OCI-LY1 (cell line): ENCODE measurements around the gene CCR9.

Experiments
- H2AFZ ChIP-seq: fragments of 200-600 bp; sonication (generic), shearing (Covaris generic); 2 replicates; pipeline ENCODE4 v1.6.0; 2014; ENCODE audit warnings: antibody characterized with exemption, mild to moderate bottlenecking, low read length
- H3F3A ChIP-seq: fragments of 200-600 bp; sonication (generic), shearing (Covaris generic); 2 replicates; pipeline ENCODE4 v1.6.0; 2014; ENCODE audit warnings: mild to moderate bottlenecking, antibody characterized with exemption, low read length, moderate library complexity; ENCODE audit not compliant: insufficient read depth
- H3K27ac ChIP-seq: fragments of 200-600 bp; sonication (generic); 2 replicates; pipeline ENCODE4 v1.5.1; 2014; ENCODE audit warnings: low read length, mixed run types, mild to moderate bottlenecking, low read depth; ENCODE audit not compliant: poor library complexity, severe bottlenecking
- H3K27me3 ChIP-seq: fragments of 200-600 bp; sonication (generic); 2 replicates; pipeline ENCODE4 v1.6.0; 2014; ENCODE audit warnings: antibody characterized with exemption, mild to moderate bottlenecking, low read length, moderate library complexity; ENCODE audit not compliant: insufficient read depth
- H3K36me3 ChIP-seq: fragments of 200-600 bp; sonication (generic); 2 replicates; pipeline ENCODE4 v1.6.1; 2014; ENCODE audit warnings: mild to moderate bottlenecking, antibody characterized with exemption, low read length, moderate library complexity, mixed read lengths; ENCODE audit not compliant: insufficient read depth
- H3K4me1 ChIP-seq: fragments of 200-600 bp; sonication (generic); 2 replicates; pipeline ENCODE4 v1.5.1; 2014; ENCODE audit warnings: mild to moderate bottlenecking, low read length, moderate library complexity; ENCODE audit not compliant: insufficient read depth, severe bottlenecking
- H3K4me2 ChIP-seq: fragments of 200-600 bp; sonication (generic), shearing (Covaris generic); 2 replicates; pipeline ENCODE4 v1.6.1; 2014; ENCODE audit warnings: low read length
- H3K4me3 ChIP-seq: fragments of 200-600 bp; sonication (generic); 2 replicates; pipeline ENCODE4 v1.5.1; 2014; ENCODE audit warnings: low read length, low read depth, mild to moderate bottlenecking, mixed read lengths; ENCODE audit not compliant: poor library complexity, severe bottlenecking
- H3K79me2 ChIP-seq: fragments of 200-600 bp; shearing (Covaris generic); 2 replicates; pipeline ENCODE4 v1.6.1; 2016; ENCODE audit warnings: mixed run types, low read length, mixed read lengths; ENCODE audit not compliant: insufficient read depth
- H3K9ac ChIP-seq: fragments of 200-600 bp; sonication (generic), shearing (Covaris generic); 2 replicates; pipeline ENCODE4 v1.6.1; 2014; ENCODE audit warnings: mild to moderate bottlenecking, low read length, mixed read lengths
- H3K9me2 ChIP-seq: fragments of 200-600 bp; sonication (generic), shearing (Covaris generic); 2 replicates; pipeline ENCODE4 v1.6.1; 2014; ENCODE audit warnings: low read depth, mild to moderate bottlenecking, low read length, mixed read lengths
- H3K9me3 ChIP-seq: fragments of 200-600 bp; shearing (Covaris generic); 2 replicates; pipeline ENCODE4 v1.6.1; 2014; ENCODE audit warnings: low read length, mixed read lengths
- H4K20me1 ChIP-seq: fragments of 200-600 bp; sonication (generic), shearing (Covaris generic); 2 replicates; pipeline ENCODE4 v1.6.0; 2016; ENCODE audit warnings: mild to moderate bottlenecking, low read length; ENCODE audit not compliant: insufficient read depth
- EZH2 ChIP-seq: fragments of 200-600 bp; sonication (generic), shearing (Covaris generic); IDR thresholded peaks from 2 replicates; pipeline ENCODE4 v1.8.0; 2017; ENCODE audit warnings: borderline replicate concordance, mixed run types, mild to moderate bottlenecking, antibody characterized with exemption, low read length, moderate library complexity, mixed read lengths
- TF ChIP-seq, protein P1 (sequence below): fragments of 200-600 bp; sonication (generic), shearing (Covaris generic); IDR thresholded peaks from 2 replicates; pipeline ENCODE4 v1.5.1; 2017; ENCODE audit warnings: mild to moderate bottlenecking, antibody characterized with exemption, low read length, moderate library complexity, mixed read lengths

Gene CCR9

GRCh38 chr3:45944830-45945620, 58.7 kb downstream of the CCR9 start:
- Histone ChIP-seq H3F3A (no peaks in the 10 kb centered on the region), H3K79me2 (no peaks in the 10 kb centered on the region)

DNA sequence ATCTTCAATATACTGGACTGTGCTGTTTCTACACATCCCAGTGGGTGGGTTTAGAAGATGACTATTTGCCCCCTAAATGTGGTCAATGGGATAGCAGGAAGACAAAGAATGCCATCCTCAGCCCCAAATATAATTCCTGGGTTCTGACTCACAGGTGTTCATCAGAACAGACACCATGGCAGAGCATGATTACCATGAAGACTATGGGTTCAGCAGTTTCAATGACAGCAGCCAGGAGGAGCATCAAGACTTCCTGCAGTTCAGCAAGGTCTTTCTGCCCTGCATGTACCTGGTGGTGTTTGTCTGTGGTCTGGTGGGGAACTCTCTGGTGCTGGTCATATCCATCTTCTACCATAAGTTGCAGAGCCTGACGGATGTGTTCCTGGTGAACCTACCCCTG, 60.0 kb downstream of the CCR9 start:
- no peak overlapping the region for H3K4me3 ChIP-seq
- H3K4me2 ChIP-seq, result no peak overlapping the region
- H3K4me1 ChIP-seq, result no peaks in the 10 kb centered on the region
- no peak overlapping the region for H2AFZ ChIP-seq
- no peaks in the 10 kb centered on the region for H3K9me3 ChIP-seq
- H3K9ac ChIP-seq, result no peak overlapping the region
- no peak overlapping the region for H3K27ac ChIP-seq
- TF ChIP-seq EZH2, result no peak
- TF ChIP-seq, protein P1, sequence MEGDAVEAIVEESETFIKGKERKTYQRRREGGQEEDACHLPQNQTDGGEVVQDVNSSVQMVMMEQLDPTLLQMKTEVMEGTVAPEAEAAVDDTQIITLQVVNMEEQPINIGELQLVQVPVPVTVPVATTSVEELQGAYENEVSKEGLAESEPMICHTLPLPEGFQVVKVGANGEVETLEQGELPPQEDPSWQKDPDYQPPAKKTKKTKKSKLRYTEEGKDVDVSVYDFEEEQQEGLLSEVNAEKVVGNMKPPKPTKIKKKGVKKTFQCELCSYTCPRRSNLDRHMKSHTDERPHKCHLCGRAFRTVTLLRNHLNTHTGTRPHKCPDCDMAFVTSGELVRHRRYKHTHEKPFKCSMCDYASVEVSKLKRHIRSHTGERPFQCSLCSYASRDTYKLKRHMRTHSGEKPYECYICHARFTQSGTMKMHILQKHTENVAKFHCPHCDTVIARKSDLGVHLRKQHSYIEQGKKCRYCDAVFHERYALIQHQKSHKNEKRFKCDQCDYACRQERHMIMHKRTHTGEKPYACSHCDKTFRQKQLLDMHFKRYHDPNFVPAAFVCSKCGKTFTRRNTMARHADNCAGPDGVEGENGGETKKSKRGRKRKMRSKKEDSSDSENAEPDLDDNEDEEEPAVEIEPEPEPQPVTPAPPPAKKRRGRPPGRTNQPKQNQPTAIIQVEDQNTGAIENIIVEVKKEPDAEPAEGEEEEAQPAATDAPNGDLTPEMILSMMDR, result no peak
- H3F3A ChIP-seq, result no peaks in the 10 kb centered on the region
- H3K79me2 ChIP-seq, result no peaks in the 10 kb centered on the region
- H4K20me1 ChIP-seq, result no peaks in the 10 kb centered on the region
- peaks cover 61% of the 10 kb centered on the region for H3K36me3 ChIP-seq
- no peaks in the 10 kb centered on the region for H3K9me2 ChIP-seq
- no peaks in the 10 kb centered on the region for H3K27me3 ChIP-seq

More at GRCh38 chr3:45944830-45945620, 58.7 kb downstream of the CCR9 start:
- Histone ChIP-seq H3K9me2 (no peaks in the 10 kb centered on the region), H3K4me2 (no peak overlapping the region), H4K20me1 (no peaks in the 10 kb centered on the region), H3K9me3 (no peaks in the 10 kb centered on the region), H3K27ac (no peak overlapping the region), H3K4me1 (no peaks in the 10 kb centered on the region), H3K27me3 (no peaks in the 10 kb centered on the region), H3K4me3 (no peak overlapping the region), H3K36me3 (peaks cover 48% of the 10 kb centered on the region), H2AFZ (no peak overlapping the region), H3K9ac (no peak overlapping the region)
- no peak for TF ChIP-seq EZH2
- TF ChIP-seq, protein P1, result no peak

DNA sequence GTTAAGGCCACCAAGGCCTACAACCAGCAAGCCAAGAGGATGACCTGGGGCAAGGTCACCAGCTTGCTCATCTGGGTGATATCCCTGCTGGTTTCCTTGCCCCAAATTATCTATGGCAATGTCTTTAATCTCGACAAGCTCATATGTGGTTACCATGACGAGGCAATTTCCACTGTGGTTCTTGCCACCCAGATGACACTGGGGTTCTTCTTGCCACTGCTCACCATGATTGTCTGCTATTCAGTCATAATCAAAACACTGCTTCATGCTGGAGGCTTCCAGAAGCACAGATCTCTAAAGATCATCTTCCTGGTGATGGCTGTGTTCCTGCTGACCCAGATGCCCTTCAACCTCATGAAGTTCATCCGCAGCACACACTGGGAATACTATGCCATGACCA, 60.5 kb downstream of the CCR9 start:
- H3F3A ChIP-seq, result no peaks in the 10 kb centered on the region
- H3K27me3 ChIP-seq, result no peaks in the 10 kb centered on the region
- no peak overlapping the region for H3K4me3 ChIP-seq
- no peaks in the 10 kb centered on the region for H3K9me2 ChIP-seq
- H3K79me2 ChIP-seq, result no peaks in the 10 kb centered on the region
- no peak overlapping the region for H3K9ac ChIP-seq
- no peaks in the 10 kb centered on the region for H3K4me1 ChIP-seq
- H3K27ac ChIP-seq, result no peak overlapping the region
- H3K4me2 ChIP-seq, result no peak overlapping the region
- no peaks in the 10 kb centered on the region for H3K9me3 ChIP-seq
- no peaks in the 10 kb centered on the region for H4K20me1 ChIP-seq
- H2AFZ ChIP-seq, result no peak overlapping the region
- TF ChIP-seq, protein P1, result no peak
- TF ChIP-seq EZH2, result no peak
- H3K36me3 ChIP-seq, result peaks cover 67% of the 10 kb centered on the region
